Thyroid gland (tissue), 4 donors: ENCODE results near the gene KRTAP10-1.

Experiments used
- POLR2A ChIP-seq, 2 donors: fragments of 450-650 bp; IDR thresholded peaks; one replicate each; pipeline ENCODE4 v1.6.1; 2017; ENCODE audit warnings: antibody characterized with exemption in 2 of 2, mild to moderate bottlenecking in 2 of 2, moderate library complexity in 1 of 2
- TF ChIP-seq, protein P1 (sequence below), 6 experiments: fragments of 200-600 bp in 3 of 6; fragments of 450-650 bp in 3 of 6; sonication (generic) in 3 of 6; IDR thresholded peaks; one replicate each; pipeline ENCODE4 v1.5.1; 2016 to 2019; ENCODE audit warnings: antibody characterized with exemption in 6 of 6, mild to moderate bottlenecking in 2 of 6, inconsistent platforms in 1 of 6, moderate library complexity in 1 of 6

GRCh38 chr21:44499211-44499560, 40.8 kb downstream of the KRTAP10-1 start:
- TF ChIP-seq, protein P1, sequence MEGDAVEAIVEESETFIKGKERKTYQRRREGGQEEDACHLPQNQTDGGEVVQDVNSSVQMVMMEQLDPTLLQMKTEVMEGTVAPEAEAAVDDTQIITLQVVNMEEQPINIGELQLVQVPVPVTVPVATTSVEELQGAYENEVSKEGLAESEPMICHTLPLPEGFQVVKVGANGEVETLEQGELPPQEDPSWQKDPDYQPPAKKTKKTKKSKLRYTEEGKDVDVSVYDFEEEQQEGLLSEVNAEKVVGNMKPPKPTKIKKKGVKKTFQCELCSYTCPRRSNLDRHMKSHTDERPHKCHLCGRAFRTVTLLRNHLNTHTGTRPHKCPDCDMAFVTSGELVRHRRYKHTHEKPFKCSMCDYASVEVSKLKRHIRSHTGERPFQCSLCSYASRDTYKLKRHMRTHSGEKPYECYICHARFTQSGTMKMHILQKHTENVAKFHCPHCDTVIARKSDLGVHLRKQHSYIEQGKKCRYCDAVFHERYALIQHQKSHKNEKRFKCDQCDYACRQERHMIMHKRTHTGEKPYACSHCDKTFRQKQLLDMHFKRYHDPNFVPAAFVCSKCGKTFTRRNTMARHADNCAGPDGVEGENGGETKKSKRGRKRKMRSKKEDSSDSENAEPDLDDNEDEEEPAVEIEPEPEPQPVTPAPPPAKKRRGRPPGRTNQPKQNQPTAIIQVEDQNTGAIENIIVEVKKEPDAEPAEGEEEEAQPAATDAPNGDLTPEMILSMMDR (IDR thresholded peaks at IDR 0.05) = no peak
- no peak for TF ChIP-seq POLR2A (IDR thresholded peaks at IDR 0.05)
